Fibroblast of skin of left biceps (primary cell): ENCODE results near the gene ZNF132.
A peak's percentile ranks its signal among the peaks of the same experiment; 100 is the strongest.
"Not testable (repeated sequence)": the region's sequence is repeated elsewhere in the genome, so short reads cannot be mapped to it uniquely, and the experiment has no call there.

Experiments used
- DNase-seq, 2 experiments: peaks; one replicate each; pipeline ENCODE4 v3.0.0-alpha.2; 2013; ENCODE audit warnings: low read depth in 2 of 2

Gene ZNF132

GRCh38 chr19:58439576-58440554 lies at the start of gene ZNF132:
Gene ZNF132 (minus strand): TSS chr19:58440153. CDS start chr19:58439821, 332 bp downstream.
- peak; percentile 99 for DNase-seq

GRCh38 chr19:58484349-58484748 lies 44.4 kb upstream of the ZNF132 start:
- not testable (repeated sequence) for DNase-seq

GRCh38 chr19:58483776-58484175 lies 43.8 kb upstream of the ZNF132 start:
- DNase-seq, result no peak

- no peak for DNase-seq
Observed at GRCh38 chr19:58482372-58482771, 42.4 kb upstream of the ZNF132 start.

GRCh38 chr19:58480831-58481230 lies 40.9 kb upstream of the ZNF132 start:
- no peak for DNase-seq

GRCh38 chr19:58480481-58480830 lies 40.5 kb upstream of the ZNF132 start:
- DNase-seq, result no peak

GRCh38 chr19:58479736-58480480 lies 40.0 kb upstream of the ZNF132 start:
- DNase-seq, result no peak

GRCh38 chr19:58479303-58479702 lies 39.4 kb upstream of the ZNF132 start:
- no peak for DNase-seq

- no peak for DNase-seq
Observed at GRCh38 chr19:58477871-58478270, 37.9 kb upstream of the ZNF132 start.

GRCh38 chr19:58477130-58477529 lies 37.2 kb upstream of the ZNF132 start:
- no peak for DNase-seq

- no peak for DNase-seq
Observed at GRCh38 chr19:58476498-58477015, 36.6 kb upstream of the ZNF132 start.

- DNase-seq, result peak; percentile 88 to 90
Observed at GRCh38 chr19:58475714-58476497, 36.0 kb upstream of the ZNF132 start, which contains the start of gene ZNF446. Gene ZNF446 (plus strand): TSS chr19:58476352. CDS start chr19:58477219, 867 bp downstream.

GRCh38 chr19:58474997-58475713 lies 35.2 kb upstream of the ZNF132 start:
- DNase-seq, result no peak

GRCh38 chr19:58474291-58474996 lies 34.5 kb upstream of the ZNF132 start:
- peak in 1 of 2 experiments; percentile 6 for DNase-seq

GRCh38 chr19:58473775-58474174 lies 33.8 kb upstream of the ZNF132 start:
- DNase-seq, result no peak

- no peak for DNase-seq
Observed at GRCh38 chr19:58471736-58472135, 31.8 kb upstream of the ZNF132 start.

GRCh38 chr19:58470837-58471543 lies 31.0 kb upstream of the ZNF132 start:
- not testable (repeated sequence) for DNase-seq

- no peak for DNase-seq
Observed at GRCh38 chr19:58469241-58470013, 29.5 kb upstream of the ZNF132 start.
